Thymus (tissue), 11 donors: Measurements from ENCODE around the gene MRTFA. TPM values are rescaled to one million over a fixed set of nuclear protein-coding genes. Genes with fewer than 3 reads are reported as not detected.
"Not testable (repeated sequence)": the region's sequence is repeated elsewhere in the genome, so short reads cannot be mapped to it uniquely, and the experiment has no call there.

ENCODE experiments used
- DNase-seq, 9 donors: peaks; one replicate each; pipeline ENCODE4 v3.0.0-alpha.2; 2013; ENCODE audit warnings: low spot score in 9 of 9, low read depth in 6 of 9, missing footprints in 1 of 9
- H3K27ac ChIP-seq, 2 donors: one replicate each; pipeline ENCODE4 v1.5.1; 2013; ENCODE audit warnings: control low read depth in 1 of 2, low read depth in 1 of 2, low read length in 1 of 2, mild to moderate bottlenecking in 1 of 2, moderate library complexity in 1 of 2
- H3K27me3 ChIP-seq, 2 donors: one replicate each; pipeline ENCODE4 v1.5.1; 2013; ENCODE audit warnings: low read length in 1 of 2; ENCODE audit not compliant: control insufficient read depth in 2 of 2, insufficient read depth in 1 of 2
- H3K36me3 ChIP-seq, 2 donors: one replicate each; pipeline ENCODE4 v1.5.1; 2013; ENCODE audit warnings: low read length in 1 of 2, mild to moderate bottlenecking in 1 of 2, moderate library complexity in 1 of 2; ENCODE audit not compliant: control insufficient read depth in 2 of 2, insufficient read depth in 2 of 2
- H3K4me1 ChIP-seq, 2 donors: one replicate each; pipeline ENCODE4 v1.5.1; 2013; ENCODE audit warnings: low read length in 2 of 2; ENCODE audit not compliant: control insufficient read depth in 2 of 2, insufficient read depth in 2 of 2
- H3K4me3 ChIP-seq, 2 donors: one replicate each; pipeline ENCODE4 v1.5.1; 2013; ENCODE audit warnings: low read length in 2 of 2, control low read depth in 1 of 2, mild to moderate bottlenecking in 1 of 2
- H3K9me3 ChIP-seq, 2 donors: one replicate each; pipeline ENCODE4 v1.5.1; 2013; ENCODE audit warnings: low read length in 1 of 2, mild to moderate bottlenecking in 1 of 2; ENCODE audit not compliant: control insufficient read depth in 2 of 2, insufficient read depth in 1 of 2
- WGBS: extraction: QIAGEN DNeasy Blood & Tissue Kit; methylation state at CpG from one replicate; pipeline ENCODE4 v1.1.7; 2013; 5-methylcytosine and 5-hydroxymethylcytosine counted together
- polyA plus RNA-seq: library from polyadenylated mRNA; stranded (reverse); fragments of 200-250 nt; gene quantifications from one replicate; pipeline ENCODE4 v1.2.3, GENCODE V29; 2013
- total RNA-seq: library from RNA; stranded (reverse); fragments of 120-200 nt; gene quantifications from one replicate; pipeline ENCODE4 v1.2.4, GENCODE V29; 2013
- donor health status: healthy.

The MRTFA gene
- total and polyA plus RNA-seq, 2 donors: 16.8 to 37.0 TPM

DNA sequence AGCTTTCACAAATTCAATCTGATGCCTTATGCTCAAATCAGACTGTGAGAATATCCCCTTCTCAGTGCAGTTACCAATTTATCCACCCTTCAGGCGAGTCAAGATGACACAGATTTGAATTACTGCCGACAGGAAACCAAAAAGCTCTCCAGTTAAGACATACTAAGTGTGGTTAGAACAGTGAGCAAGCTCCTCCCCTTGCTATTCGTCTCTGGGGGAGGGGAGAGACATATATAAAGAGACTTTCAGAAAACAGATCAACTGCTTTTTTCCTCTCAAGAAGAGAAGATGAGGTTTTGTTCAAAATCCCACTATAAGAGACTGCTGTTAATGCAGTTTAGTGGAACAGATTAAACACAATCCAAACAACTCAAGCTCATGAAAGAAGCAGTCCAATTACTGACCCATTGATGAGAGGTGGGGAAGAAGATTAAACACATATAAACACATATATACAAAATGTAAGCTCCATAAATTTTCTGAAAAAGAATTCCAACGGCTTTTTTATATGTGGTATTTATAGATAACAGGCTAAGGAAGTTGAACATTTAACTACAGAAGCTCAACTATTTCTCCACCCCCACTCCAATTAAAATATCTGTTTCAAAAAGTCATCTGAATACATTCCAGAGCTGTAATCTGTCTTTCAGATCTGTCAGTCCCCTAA, 102.7 kb downstream of the MRTFA start:
- peak overlapping the region in 1 of 2 donors; percentile 80 for H3K27ac ChIP-seq
- H3K9me3 ChIP-seq: no peaks in the 10 kb centered on the region
- no peaks in the 10 kb centered on the region for H3K27me3 ChIP-seq
- peaks cover 12 to 26% of the 10 kb centered on the region in 2 donors for H3K4me1 ChIP-seq
- 2% methylated on average over 4 of the region's 4 CpGs for WGBS
- peak overlapping the region; percentile 49 to 54 for H3K4me3 ChIP-seq
- H3K36me3 ChIP-seq: peaks cover 0 to 2% of the 10 kb centered on the region in 2 donors
- DNase-seq: peak; percentile 60 to 95 (median 84)

- peaks cover 12 to 26% of the 10 kb centered on the region in 2 donors for H3K4me1 ChIP-seq
- H3K27ac ChIP-seq: peak overlapping the region in 1 of 2 donors; percentile 67
- H3K9me3 ChIP-seq: no peaks in the 10 kb centered on the region
- peaks cover 0 to 4% of the 10 kb centered on the region in 2 donors for H3K36me3 ChIP-seq
- WGBS: 82% methylated on average over 3 of the region's 3 CpGs
- DNase-seq: peak in 1 of 9 donors; percentile 31
- no peaks in the 10 kb centered on the region for H3K27me3 ChIP-seq
- H3K4me3 ChIP-seq: peak overlapping the region; percentile 49 to 54
Measured at GRCh38 chr22:40531951-40532900, 104.3 kb downstream of the MRTFA start.

- not testable (repeated sequence) for H3K9me3 ChIP-seq, H3K36me3 ChIP-seq, H3K27me3 ChIP-seq, DNase-seq, H3K4me3 ChIP-seq, H3K27ac ChIP-seq
- WGBS: 97% methylated on average over 6 of the region's 6 CpGs
- peaks cover 12 to 27% of the 10 kb centered on the region in 2 donors for H3K4me1 ChIP-seq
Measured at GRCh38 chr22:40530391-40530790, 106.1 kb downstream of the MRTFA start.

- peaks cover 0 to 4% of the 10 kb centered on the region in 2 donors for H3K36me3 ChIP-seq
- no peak overlapping the region for H3K27ac ChIP-seq
- peaks cover 9 to 22% of the 10 kb centered on the region in 2 donors for H3K4me1 ChIP-seq
- WGBS: 83% methylated on average over 1 of the region's 1 CpG
- no peak for DNase-seq
- no peak overlapping the region for H3K4me3 ChIP-seq
- H3K27me3 ChIP-seq: no peaks in the 10 kb centered on the region
- H3K9me3 ChIP-seq: no peaks in the 10 kb centered on the region
Measured at GRCh38 chr22:40529821-40530220, 106.7 kb downstream of the MRTFA start.

DNA sequence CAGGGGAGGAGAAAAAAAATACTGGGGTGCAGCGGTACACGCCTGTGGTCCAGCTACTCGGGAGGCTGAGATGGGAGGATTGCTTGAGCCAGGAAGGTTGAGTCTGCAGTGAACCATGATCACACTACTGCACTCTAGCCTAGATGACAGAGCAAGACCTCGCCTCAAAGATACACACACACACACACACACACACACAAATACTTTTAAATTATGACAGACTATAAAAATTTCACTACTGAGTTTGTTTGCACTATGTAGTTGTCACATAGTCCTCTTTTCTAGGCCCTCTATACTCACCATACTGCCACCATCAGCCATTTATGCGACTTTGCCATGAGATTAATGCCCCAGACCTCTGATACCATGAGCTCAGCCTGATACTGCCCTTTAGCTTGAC, 109.6 kb downstream of the MRTFA start:
- DNase-seq: no peak
- H3K36me3 ChIP-seq: peaks cover 0 to 10% of the 10 kb centered on the region in 2 donors
- H3K9me3 ChIP-seq: no peaks in the 10 kb centered on the region
- no peak overlapping the region for H3K27ac ChIP-seq
- no peak overlapping the region for H3K4me3 ChIP-seq
- 97% methylated on average over 5 of the region's 5 CpGs for WGBS
- no peaks in the 10 kb centered on the region for H3K27me3 ChIP-seq
- peaks cover 3 to 14% of the 10 kb centered on the region in 2 donors for H3K4me1 ChIP-seq

DNA sequence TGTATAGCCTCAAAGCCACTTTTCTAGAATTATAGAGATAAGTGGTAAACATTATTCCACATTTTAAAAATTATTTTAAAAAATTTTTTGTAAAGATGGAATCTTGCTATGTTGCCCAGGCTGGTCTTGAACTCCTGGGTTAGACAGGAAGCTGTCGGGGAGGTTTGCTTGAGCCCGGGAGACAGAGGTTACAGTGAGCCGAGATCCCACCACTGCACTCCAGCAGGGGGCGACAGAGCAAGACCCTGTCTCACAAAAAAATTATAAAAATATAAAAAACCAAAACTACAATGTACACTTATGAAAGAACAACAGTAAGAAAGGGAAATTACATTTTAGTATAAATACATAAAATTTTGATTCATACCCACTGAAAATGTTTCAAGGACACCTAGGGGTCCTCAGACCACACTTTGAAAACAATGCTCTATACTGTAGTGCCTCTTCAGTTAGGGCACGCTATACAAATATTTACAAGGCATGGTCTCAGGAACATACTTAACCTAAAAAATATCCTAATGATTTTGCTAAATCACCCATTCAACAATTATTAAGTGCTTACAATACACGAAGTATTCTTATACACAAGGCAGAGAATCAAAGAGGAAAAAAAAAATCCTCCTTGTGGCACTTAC, 111.2 kb downstream of the MRTFA start:
- Histone ChIP-seq H3K9me3 (no peaks in the 10 kb centered on the region), H3K4me1 (peaks cover 0 to 8% of the 10 kb centered on the region in 2 donors), H3K27me3 (no peaks in the 10 kb centered on the region), H3K4me3 (no peak overlapping the region), H3K36me3 (peaks cover 0 to 8% of the 10 kb centered on the region in 2 donors), H3K27ac (no peak overlapping the region)
- 39% methylated on average over 6 of the region's 6 CpGs for WGBS
- DNase-seq: peak in 7 of 9 donors; percentile 46 to 79 (median 60)

GRCh38 chr22:40524392-40525249, 111.9 kb downstream of the MRTFA start:
- Histone ChIP-seq H3K9me3 (no peaks in the 10 kb centered on the region), H3K27ac (no peak overlapping the region), H3K27me3 (no peaks in the 10 kb centered on the region), H3K4me1 (peaks cover 0 to 5% of the 10 kb centered on the region in 2 donors), H3K36me3 (peaks cover 0 to 8% of the 10 kb centered on the region in 2 donors), H3K4me3 (no peak overlapping the region)
- no peak for DNase-seq
- 98% methylated on average over 9 of the region's 9 CpGs for WGBS

- no peak for DNase-seq
- Histone ChIP-seq H3K27me3 (no peaks in the 10 kb centered on the region), H3K4me1 (peaks cover 0 to 5% of the 10 kb centered on the region in 2 donors), H3K4me3 (no peak overlapping the region), H3K36me3 (peaks cover 7 to 23% of the 10 kb centered on the region in 2 donors), H3K27ac (no peak overlapping the region), H3K9me3 (no peaks in the 10 kb centered on the region)
- WGBS: 97% methylated on average over 2 of the region's 2 CpGs
Measured at GRCh38 chr22:40522141-40522540, 114.4 kb downstream of the MRTFA start.
